ENCODE measurements around the gene NUCKS1.
"Not testable (repeated sequence)": the region's sequence is repeated elsewhere in the genome, so short reads cannot be mapped to it uniquely, and the experiment has no call there.

NUCKS1 gene

DNA sequence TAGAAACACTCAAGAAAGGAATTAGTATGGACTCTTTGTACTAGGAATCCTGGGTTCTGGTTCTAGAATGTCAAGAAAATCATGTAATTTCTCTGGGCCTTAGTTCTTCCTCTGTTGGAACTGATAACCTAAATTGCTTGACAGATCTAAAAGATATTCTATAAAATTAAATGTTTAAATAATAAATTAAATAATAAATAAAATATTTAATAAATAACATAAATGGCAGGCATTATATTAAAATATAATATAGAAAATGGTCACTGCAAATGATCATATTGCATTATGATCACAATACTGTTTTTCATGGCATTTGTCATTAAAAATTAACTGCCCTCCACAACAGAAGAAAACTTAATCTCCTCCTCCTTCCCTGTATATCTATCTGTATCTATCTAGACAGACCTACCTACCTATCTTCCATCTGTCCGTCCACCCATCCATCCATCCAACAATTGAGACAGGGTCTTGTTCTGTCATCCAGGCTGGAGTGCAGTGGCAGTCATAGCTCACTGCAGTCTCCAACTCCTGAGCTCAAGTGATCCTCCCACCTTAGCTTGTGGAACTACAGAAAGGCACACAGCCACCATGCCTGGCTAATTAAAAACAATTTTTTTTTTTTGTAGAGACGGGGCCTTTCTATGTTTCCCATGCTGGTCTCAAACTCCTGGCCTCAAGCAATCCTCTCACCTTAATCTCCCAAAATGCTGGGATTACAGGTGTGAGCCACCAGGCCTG lies 16.4 kb downstream of the NUCKS1 start:
- peaks cover 9 to 26% of the 10 kb centered on the region in 2 donors for H3K4me1 Mint-ChIP-seq
- ATAC-seq (replicated peaks) (no peak), DNase-seq (no peak)
- no peak overlapping the region for H3K27ac Mint-ChIP-seq
- H3K9me3 Mint-ChIP-seq = no peaks in the 10 kb centered on the region
- H3K4me3 Mint-ChIP-seq = no peak overlapping the region
- H3K27me3 Mint-ChIP-seq = no peaks in the 10 kb centered on the region
- peaks cover 7 to 33% of the 10 kb centered on the region in 2 donors for H3K36me3 Mint-ChIP-seq

DNA sequence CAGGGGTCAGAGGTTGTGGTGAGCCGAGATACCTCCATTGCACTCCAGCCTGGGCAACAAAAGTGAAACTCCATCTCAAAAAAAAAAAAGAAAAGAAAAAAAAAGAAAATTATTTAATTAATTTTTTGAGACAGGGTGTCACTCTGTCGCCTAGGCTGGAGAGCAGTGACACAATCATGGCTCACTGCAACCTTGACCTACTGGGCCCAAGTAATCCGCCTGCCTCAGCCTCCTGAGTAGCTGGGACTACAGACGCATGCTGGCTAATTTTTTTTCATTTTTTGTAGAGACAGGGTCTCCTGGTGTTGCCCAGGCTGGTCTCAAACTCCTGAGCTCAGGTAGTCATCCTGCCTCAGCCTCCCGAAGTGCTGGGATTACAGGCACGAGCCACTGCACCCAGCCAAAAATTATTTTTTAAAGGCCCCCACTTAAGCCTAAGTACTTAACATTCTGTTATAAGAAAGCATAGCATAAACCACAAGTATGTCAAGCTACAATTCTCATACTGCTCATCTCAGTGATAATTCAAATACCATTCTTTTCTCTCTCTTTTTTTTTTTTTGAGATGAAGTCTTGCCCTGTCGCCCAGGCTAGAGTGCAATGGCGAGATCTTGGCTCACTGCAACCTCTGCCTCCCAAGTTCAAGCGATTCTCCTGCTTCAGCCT lies 19.9 kb downstream of the NUCKS1 start:
- Mint-ChIP-seq H3K9me3 (no peaks in the 10 kb centered on the region), H3K36me3 (peaks cover 13 to 26% of the 10 kb centered on the region in 2 donors), H3K4me1 (peaks cover 3 to 13% of the 10 kb centered on the region in 2 donors), H3K4me3 (no peak overlapping the region), H3K27ac (no peak overlapping the region), H3K27me3 (no peaks in the 10 kb centered on the region)
- no peak for ATAC-seq (replicated peaks)
- DNase-seq = no peak

DNA sequence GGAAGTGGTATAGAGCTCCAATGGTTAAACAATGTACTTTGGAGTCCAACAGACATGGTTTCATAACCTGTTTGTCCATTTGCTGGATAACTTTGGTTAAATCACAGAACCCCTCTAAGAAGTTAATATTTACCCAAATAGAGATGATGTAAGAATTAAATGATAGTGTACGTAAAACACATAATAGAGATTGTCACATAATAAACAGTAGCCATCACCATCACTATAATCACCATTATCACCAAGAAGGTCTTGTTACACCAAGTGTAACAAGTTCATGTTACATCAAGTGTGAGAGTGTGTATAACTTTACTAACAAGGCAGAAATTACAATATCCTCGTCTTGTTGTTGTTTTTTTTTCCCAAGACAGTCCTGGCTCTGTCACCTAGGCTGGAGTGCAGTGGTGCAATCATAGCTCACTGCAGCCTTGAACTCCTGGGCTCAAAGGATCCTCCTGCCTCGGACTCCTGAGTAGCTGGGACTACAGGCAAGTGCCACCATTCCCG lies 23.3 kb downstream of the NUCKS1 start:
- H3K4me3 Mint-ChIP-seq = no peak overlapping the region

DNA sequence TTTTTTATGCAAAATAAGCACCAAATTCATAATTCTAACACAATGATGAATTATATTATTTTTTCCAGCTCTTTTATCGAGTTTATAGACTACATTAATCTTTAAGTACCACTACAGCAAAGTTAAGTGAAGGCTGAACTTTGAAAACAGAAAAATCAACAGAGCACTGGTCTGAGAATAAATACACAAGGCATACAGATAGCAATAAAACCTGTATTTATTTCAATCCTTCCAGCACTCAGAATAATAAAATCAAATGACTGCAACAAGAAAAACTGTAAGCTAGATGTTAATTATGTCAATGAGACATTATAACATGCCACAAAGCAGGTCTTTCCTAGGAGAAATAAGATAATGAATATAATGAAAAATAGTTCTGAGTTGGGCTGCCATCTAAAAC lies 24.5 kb downstream of the NUCKS1 start:
- Mint-ChIP-seq H3K36me3 (peaks cover 22 to 27% of the 10 kb centered on the region in 2 donors), H3K4me3 (no peak overlapping the region), H3K9me3 (no peaks in the 10 kb centered on the region), H3K27me3 (no peaks in the 10 kb centered on the region), H3K27ac (no peak overlapping the region), H3K4me1 (peaks cover 1 to 4% of the 10 kb centered on the region in 2 donors)
- DNase-seq = no peak
- ATAC-seq (replicated peaks) = no peak

More for the DNA sequence above, 23.3 kb downstream of the NUCKS1 start:
- H3K4me1 Mint-ChIP-seq = peaks cover 1 to 7% of the 10 kb centered on the region in 2 donors
- H3K9me3 Mint-ChIP-seq = no peaks in the 10 kb centered on the region
- H3K27me3 Mint-ChIP-seq = no peaks in the 10 kb centered on the region
- DNase-seq (no peak), ATAC-seq (replicated peaks) (no peak)
- peaks cover 20 to 25% of the 10 kb centered on the region in 2 donors for H3K36me3 Mint-ChIP-seq
- no peak overlapping the region for H3K27ac Mint-ChIP-seq

DNA sequence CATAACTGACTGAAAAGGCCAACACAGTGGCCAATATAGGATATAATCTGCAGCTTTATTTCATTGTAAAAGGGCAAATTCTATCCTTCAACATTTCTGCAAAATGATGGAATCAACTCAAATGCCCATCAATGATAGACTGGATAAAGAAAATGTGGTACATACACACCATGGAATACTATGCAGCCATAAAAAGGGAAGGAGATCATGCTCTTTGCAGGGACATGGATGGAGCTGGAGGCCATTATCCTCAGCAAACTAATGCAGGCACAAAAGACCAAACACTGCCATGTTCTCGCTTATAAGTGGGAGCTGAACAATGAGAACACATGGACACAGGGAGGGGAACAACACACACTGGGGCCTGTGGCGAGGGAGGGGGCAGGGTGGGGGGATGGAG lies 29.2 kb downstream of the NUCKS1 start:
- H3K36me3 Mint-ChIP-seq = peaks cover 30 to 50% of the 10 kb centered on the region in 2 donors
- not testable (repeated sequence) for ATAC-seq (replicated peaks); H3K9me3 Mint-ChIP-seq

DNA sequence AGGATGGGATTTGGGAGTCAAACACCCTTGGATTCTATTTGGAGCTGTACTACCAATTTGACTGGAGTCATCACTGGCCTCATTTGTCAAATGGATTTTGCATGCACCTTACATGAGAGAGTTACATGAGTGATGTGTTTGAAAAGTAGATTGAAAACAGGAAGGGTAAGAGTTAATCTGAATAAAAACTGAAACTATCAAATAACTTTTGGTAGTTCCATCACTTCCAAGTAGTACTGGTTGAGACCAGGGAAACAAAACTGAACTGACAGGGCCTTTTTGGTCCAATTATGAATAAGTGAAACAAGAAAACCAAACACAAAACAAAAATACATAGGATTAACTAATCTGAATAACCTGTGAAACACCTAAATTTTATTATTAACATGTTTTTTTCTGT lies 30.2 kb downstream of the NUCKS1 start:
- H3K9me3 Mint-ChIP-seq = no peaks in the 10 kb centered on the region
- H3K36me3 Mint-ChIP-seq = peaks cover 38 to 55% of the 10 kb centered on the region in 2 donors
- peaks cover 4 to 10% of the 10 kb centered on the region in 2 donors for H3K4me1 Mint-ChIP-seq
- DNase-seq = no peak
- H3K4me3 Mint-ChIP-seq = no peak overlapping the region
- no peak for ATAC-seq (replicated peaks)
- H3K27ac Mint-ChIP-seq = no peak overlapping the region
- no peaks in the 10 kb centered on the region for H3K27me3 Mint-ChIP-seq

More for the DNA sequence above, 29.2 kb downstream of the NUCKS1 start:
- DNase-seq, H3K27me3 Mint-ChIP-seq, H3K4me3 Mint-ChIP-seq, H3K4me1 Mint-ChIP-seq, H3K27ac Mint-ChIP-seq: not testable (repeated sequence)

DNA sequence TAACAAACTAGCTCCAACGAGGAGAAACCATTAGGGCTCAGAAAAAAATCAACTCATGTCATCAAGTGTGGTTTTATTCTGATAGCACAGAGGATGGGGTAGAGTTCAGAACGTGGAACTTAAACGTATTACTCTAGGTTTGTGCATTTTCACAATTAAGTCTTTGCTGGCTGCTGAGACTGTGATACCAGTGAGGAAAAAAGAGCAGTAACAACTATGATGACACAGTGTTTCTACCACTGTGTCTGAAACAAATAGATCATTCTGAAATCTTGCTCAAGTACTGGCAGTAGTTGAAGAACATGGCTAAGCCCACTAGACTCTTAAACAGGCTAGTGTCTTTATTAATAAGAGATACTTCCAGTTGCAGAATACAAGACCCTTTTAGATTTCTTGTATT lies 31.0 kb downstream of the NUCKS1 start:
- H3K36me3 Mint-ChIP-seq = peaks cover 38 to 59% of the 10 kb centered on the region in 2 donors
- DNase-seq (no peak), ATAC-seq (replicated peaks) (no peak)
- peaks cover 11 to 12% of the 10 kb centered on the region in 2 donors for H3K4me1 Mint-ChIP-seq
- no peaks in the 10 kb centered on the region for H3K27me3 Mint-ChIP-seq
- no peak overlapping the region for H3K4me3 Mint-ChIP-seq
- H3K9me3 Mint-ChIP-seq = no peaks in the 10 kb centered on the region
- no peak overlapping the region for H3K27ac Mint-ChIP-seq

DNA sequence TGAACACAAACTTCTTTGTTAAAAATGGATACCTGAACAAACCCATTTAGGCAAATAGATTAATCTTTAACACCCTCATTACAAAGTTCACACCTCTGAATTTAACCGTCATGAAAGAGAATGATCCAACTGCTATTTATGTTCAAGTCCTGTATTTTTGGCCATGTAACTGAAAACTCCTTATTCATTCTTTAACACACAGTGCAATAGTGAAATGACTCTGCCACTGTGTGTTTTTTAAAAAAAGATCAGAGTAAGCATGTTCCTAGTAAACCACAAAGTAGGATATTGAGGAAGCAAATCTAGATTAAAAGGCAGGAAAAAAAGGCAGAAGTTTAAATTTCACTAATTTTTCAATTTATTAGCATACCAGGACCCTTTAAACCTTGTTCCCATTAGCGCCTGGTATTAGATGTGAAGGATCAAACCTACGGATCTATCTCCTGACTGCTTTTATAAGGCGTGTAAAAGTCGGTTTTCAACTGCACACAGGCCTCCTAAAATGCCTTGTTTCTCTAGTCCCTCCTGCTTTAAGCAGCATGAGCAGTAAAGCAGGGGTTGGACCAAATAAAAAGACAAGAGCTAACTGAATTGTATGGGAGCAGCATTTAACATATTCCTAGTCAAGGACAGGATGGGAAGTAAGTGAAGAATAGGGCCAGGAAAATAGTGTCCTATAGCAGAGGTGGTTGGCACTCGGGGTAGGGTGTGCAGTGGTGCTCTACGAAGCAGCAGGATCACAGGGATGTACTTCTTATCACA lies 33.4 kb downstream of the NUCKS1 start:
- H3K36me3 Mint-ChIP-seq = peaks cover 30 to 51% of the 10 kb centered on the region in 2 donors
- H3K27me3 Mint-ChIP-seq = no peaks in the 10 kb centered on the region
- DNase-seq = no peak
- no peaks in the 10 kb centered on the region for H3K9me3 Mint-ChIP-seq
- H3K4me1 Mint-ChIP-seq = peaks cover 15 to 16% of the 10 kb centered on the region in 2 donors
- ATAC-seq (replicated peaks) = no peak
- no peak overlapping the region for H3K27ac Mint-ChIP-seq
- no peak overlapping the region for H3K4me3 Mint-ChIP-seq

DNA sequence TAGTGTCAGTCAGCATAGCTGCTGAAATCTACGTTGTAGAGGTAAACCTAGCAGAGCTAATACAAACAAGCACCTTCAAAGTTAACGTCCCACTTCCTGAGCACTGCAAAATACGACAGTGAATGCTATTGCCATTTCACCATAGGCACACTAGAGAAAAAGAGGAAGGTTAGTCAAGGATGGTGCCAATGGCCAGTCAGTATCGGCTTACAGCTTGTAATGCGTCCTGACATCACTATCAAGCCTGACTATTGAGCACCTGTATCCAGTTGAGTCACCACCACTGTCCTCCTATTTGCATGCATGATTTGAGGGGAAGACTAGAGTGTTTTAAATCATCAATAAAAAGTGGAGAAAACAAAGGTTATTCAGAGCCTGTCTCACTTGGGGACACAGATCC lies 34.4 kb downstream of the NUCKS1 start:
- peaks cover 30 to 49% of the 10 kb centered on the region in 2 donors for H3K36me3 Mint-ChIP-seq
- H3K27me3 Mint-ChIP-seq = no peaks in the 10 kb centered on the region
- no peaks in the 10 kb centered on the region for H3K9me3 Mint-ChIP-seq
- no peak for DNase-seq
- ATAC-seq (replicated peaks) = peak in 1 of 2 donors; percentile 12
- H3K4me3 Mint-ChIP-seq = no peak overlapping the region
- H3K27ac Mint-ChIP-seq = no peak overlapping the region
- H3K4me1 Mint-ChIP-seq = peaks cover 21 to 24% of the 10 kb centered on the region in 2 donors

DNA sequence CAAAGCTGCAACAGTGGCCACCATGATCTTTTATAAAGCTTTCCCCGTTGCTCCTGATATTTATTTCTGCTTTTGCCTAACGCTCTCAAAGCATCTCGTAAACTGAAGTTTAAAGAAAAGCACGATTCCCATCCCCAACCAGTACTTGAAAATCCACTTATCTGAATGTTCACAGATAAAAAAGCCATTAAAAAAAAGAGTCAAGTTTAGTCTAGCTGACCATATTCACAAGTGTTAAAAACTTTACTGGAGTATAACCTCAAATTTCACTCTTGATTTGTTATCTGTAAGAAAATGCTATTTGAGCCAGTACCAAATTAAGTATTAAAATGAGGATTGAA lies 35.1 kb downstream of the NUCKS1 start:
- ATAC-seq (replicated peaks) (no peak), DNase-seq (no peak)
- Mint-ChIP-seq H3K27ac (peak overlapping the region; percentile 31), H3K9me3 (no peaks in the 10 kb centered on the region), H3K4me1 (peaks cover 22 to 26% of the 10 kb centered on the region in 2 donors), H3K27me3 (no peaks in the 10 kb centered on the region), H3K4me3 (no peak overlapping the region), H3K36me3 (peaks cover 27 to 44% of the 10 kb centered on the region in 2 donors)

DNA sequence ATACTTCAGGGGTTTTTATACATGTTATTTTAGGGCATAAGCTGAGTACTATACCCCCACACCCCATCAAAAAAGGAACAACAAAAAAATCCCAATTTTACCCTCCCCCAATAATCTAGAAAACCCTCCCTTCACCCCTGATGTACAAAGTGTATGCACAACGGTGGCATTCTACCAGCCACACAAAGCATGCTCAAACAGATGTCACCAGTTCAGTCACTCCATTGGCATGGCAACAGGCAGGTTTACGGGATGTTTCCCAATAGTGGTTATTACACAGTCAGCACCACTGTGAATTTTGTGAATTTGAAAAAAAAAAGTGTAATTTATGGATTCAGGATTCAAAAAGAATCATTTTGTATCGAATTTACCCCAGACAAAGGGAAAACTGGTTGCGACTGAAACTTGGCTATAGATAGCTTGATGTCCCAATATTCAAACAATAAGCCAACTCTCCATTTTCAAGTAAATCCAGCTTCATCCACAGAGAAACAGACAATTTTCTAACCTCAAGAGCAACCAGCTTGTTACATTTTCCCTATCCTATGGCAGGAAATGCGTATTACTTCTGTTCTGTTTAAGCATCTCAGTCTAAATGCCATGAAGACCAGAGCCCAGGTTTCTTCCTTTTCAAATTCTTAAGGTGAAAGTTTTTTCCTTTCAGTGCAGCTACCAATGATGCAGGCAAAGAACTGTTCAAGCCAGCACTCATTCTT lies 35.6 kb downstream of the NUCKS1 start:
- DNase-seq = no peak
- Mint-ChIP-seq H3K36me3 (peaks cover 22 to 39% of the 10 kb centered on the region in 2 donors), H3K9me3 (no peaks in the 10 kb centered on the region), H3K27ac (peak overlapping the region; percentile 47), H3K4me3 (no peak overlapping the region), H3K4me1 (peaks cover 22 to 26% of the 10 kb centered on the region in 2 donors), H3K27me3 (no peaks in the 10 kb centered on the region)
- no peak for ATAC-seq (replicated peaks)

DNA sequence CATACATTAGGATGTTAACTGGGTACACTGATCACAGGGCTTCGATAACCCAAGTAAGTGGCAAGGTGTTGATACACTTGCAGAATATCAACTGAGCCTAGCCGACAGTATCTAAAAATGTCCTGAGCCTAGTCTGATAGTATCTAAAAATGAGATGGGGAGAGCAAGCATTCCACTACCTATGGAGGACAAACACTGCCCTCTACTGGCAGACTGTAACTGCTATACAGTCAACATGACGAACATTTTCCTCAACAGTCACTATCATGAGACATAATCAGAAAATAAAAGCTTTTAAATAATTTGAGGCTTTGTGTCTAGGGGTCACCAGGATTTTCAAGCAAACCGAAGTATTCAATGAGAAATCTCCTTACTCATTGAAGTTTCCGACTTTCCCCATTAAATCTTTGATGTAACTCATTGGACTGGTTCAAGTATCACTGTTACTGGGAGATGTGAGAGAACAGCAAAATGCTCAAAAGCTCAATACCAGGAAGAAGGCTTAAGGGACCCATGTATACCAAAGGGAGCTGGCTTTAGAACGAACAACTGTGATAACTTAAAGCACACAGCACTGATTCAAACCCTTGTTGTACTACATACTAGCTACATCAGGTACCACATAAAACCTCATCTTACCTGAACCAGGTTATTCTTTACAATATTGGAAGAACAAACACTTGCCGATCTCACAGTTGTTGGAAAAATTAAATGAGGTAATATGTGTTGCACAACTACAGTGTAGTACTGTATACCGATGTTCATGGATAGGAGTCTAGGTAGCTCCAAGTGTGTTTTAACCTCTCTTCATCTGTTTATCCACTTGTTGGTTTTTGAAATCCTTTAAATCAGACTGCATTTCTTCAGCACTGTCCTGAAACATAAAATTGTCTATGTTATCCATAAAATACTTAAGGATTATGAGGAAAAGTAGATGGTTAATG lies 38.6 kb downstream of the NUCKS1 start:
- DNase-seq (peak; percentile 50), ATAC-seq (replicated peaks) (peak; percentile 95 to 96)
- no peak overlapping the region for H3K4me3 Mint-ChIP-seq
- H3K27ac Mint-ChIP-seq = peak overlapping the region; percentile 37
- H3K36me3 Mint-ChIP-seq = peaks cover 14 to 39% of the 10 kb centered on the region in 2 donors
- H3K27me3 Mint-ChIP-seq = no peaks in the 10 kb centered on the region
- H3K9me3 Mint-ChIP-seq = no peaks in the 10 kb centered on the region
- H3K4me1 Mint-ChIP-seq = peaks cover 24 to 35% of the 10 kb centered on the region in 2 donors

Measured in stimulated activated naive B cell treated with anti-CD40 and anti-IgM and Interleukin-4, amounts not matched to agents 10 μg/mL and 1 μg/mL and 100 μg/mL, for 72 hours (primary cell).